A673 (cell line): Measurements from ENCODE around the gene PAK1. TPM values are rescaled to one million over a fixed set of nuclear protein-coding genes. Genes with fewer than 3 reads are reported as not detected.

Experiments used
- BruUV-seq: library from RNA; stranded (reverse); fragments of 400-500 nt; replicated peaks from 2 replicates; lab custom pipeline; 2021; lab: Mats Ljungman, UMichigan
- CTCF ChIA-PET: fragments of 300-600 bp; sonication (Branson Sonifier 250); formaldehyde crosslinking; loops from one replicate; lab custom pipeline; 2022; ENCODE audit warnings: antibody characterized with exemption; lab: Charles Lee
- POLR2A ChIA-PET: fragments of 300-600 bp; sonication (Branson Sonifier 250); formaldehyde crosslinking; loops from one replicate; lab custom pipeline; 2022; ENCODE audit warnings: antibody characterized with exemption; ENCODE audit not compliant: low non-redundant PET; lab: Charles Lee
- DNase-seq: peaks from one replicate; pipeline ENCODE4 v3.0.0-alpha.2; 2015; ENCODE audit warnings: low spot score
- H3K27ac ChIP-seq: fragments of 200-600 bp; sonication (generic); 2 replicates; pipeline ENCODE4 v1.5.1; 2016; ENCODE audit warnings: mixed run types, low read depth, mild to moderate bottlenecking, mixed read lengths, antibody characterized with exemption, low read length; ENCODE audit not compliant: poor library complexity, severe bottlenecking
- H3K27me3 ChIP-seq: fragments of 200-600 bp; sonication (generic); replicated peaks from 2 replicates; pipeline ENCODE4 v1.6.1; 2017; ENCODE audit warnings: mixed run types, low read depth, mild to moderate bottlenecking, mixed read lengths, antibody characterized with exemption, low read length; ENCODE audit not compliant: insufficient read depth, poor library complexity
- H3K36me3 ChIP-seq: fragments of 200-600 bp; sonication (generic); 2 replicates; pipeline ENCODE4 v1.6.1; 2016; ENCODE audit warnings: mixed run types, mild to moderate bottlenecking, mixed read lengths, antibody characterized with exemption, low read length; ENCODE audit not compliant: insufficient read depth, poor library complexity, severe bottlenecking
- H3K4me1 ChIP-seq: fragments of 200-600 bp; sonication (generic); 2 replicates; pipeline ENCODE4 v1.6.1; 2017; ENCODE audit warnings: mixed run types, mild to moderate bottlenecking, mixed read lengths, antibody characterized with exemption, low read length; ENCODE audit not compliant: insufficient read depth, poor library complexity, severe bottlenecking
- H3K4me3 ChIP-seq: fragments of 200-600 bp; sonication (generic); 2 replicates; pipeline ENCODE4 v1.5.1; 2016; ENCODE audit warnings: low read depth, mixed run types, mild to moderate bottlenecking, mixed read lengths, low read length; ENCODE audit not compliant: poor library complexity, severe bottlenecking
- H3K9me3 ChIP-seq: fragments of 200-600 bp; sonication (generic); 2 replicates; pipeline ENCODE4 v1.6.1; 2016; ENCODE audit warnings: mixed run types, low read depth, mild to moderate bottlenecking, mixed read lengths, antibody characterized with exemption, low read length; ENCODE audit not compliant: poor library complexity, severe bottlenecking
- EZH2 ChIP-seq: fragments of 200-600 bp; sonication (generic); IDR thresholded peaks from 2 replicates; pipeline ENCODE4 v1.6.1; 2017; ENCODE audit warnings: borderline replicate concordance, low read depth, mild to moderate bottlenecking, mixed read lengths, antibody characterized with exemption, low read length; ENCODE audit not compliant: poor library complexity, severe bottlenecking
- intact Hi-C: fragments of 100-400 bp; cut with micrococcal nuclease; formaldehyde crosslinking; loops from one replicate; pipeline ENCODE4 v1.10.0; 2022; ENCODE audit not compliant: unreplicated experiment
- total RNA-seq: library from RNA; stranded (reverse); gene quantifications from 2 replicates; pipeline ENCODE4 v1.2.3, GENCODE V29; 2021
- TF ChIP-seq, protein P1 (sequence below): fragments of 300-800, 200-600 bp; sonication (generic); conservative IDR thresholded peaks from 2 replicates; pipeline ENCODE4 v1.5.1; 2017; ENCODE audit warnings: low read depth, mild to moderate bottlenecking, antibody characterized with exemption, low read length, moderate library complexity, mixed read lengths

The PAK1 gene
- total RNA-seq, 1 experiment from 2014 or later = 44.2 TPM

DNA sequence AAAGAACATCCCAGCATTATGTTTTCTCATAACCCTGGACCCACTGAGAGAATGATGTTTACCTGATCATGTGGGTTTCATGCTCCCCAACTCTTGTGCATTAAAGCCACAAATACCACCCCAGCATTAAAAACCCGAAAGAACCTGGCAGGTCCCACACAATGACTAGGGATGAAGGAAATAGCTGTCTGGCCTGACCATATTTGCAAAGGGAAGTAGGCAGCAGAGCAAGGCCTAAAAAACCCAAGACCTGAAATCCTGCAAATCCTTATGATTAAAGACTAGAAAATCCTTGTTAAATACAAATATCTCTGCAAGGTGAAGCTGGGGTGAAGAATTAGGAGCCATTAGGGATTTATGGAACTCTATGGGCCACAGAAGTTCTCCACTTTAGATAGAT, 23.7 kb downstream of the PAK1 start:
- TF ChIP-seq EZH2 = no peak
- TF ChIP-seq, protein P1, sequence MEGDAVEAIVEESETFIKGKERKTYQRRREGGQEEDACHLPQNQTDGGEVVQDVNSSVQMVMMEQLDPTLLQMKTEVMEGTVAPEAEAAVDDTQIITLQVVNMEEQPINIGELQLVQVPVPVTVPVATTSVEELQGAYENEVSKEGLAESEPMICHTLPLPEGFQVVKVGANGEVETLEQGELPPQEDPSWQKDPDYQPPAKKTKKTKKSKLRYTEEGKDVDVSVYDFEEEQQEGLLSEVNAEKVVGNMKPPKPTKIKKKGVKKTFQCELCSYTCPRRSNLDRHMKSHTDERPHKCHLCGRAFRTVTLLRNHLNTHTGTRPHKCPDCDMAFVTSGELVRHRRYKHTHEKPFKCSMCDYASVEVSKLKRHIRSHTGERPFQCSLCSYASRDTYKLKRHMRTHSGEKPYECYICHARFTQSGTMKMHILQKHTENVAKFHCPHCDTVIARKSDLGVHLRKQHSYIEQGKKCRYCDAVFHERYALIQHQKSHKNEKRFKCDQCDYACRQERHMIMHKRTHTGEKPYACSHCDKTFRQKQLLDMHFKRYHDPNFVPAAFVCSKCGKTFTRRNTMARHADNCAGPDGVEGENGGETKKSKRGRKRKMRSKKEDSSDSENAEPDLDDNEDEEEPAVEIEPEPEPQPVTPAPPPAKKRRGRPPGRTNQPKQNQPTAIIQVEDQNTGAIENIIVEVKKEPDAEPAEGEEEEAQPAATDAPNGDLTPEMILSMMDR = no peak

DNA sequence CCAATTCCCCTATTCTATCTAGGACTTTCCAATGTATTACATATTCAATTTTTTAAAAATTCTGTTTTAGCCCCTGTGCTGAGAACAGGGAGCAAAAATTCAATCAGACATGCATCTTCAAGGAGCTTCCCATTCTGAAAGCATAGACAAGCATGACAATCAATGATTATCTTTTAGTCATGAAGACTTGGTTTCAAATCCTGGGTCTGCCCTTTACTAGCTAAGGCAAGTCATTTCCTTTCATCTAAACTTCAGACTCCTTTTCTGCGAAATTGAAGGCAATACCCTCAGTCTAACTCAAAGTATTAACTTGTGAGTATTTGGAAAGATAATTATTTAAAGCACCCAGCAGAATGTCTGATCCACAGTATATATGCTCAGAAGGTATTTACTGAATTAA, 24.1 kb downstream of the PAK1 start:
- ChIA-PET CTCF (no interaction called here), POLR2A (no interaction called here)
- H3K36me3 ChIP-seq = no peaks in the 10 kb centered on the region
- no peaks in the 10 kb centered on the region for H3K27me3 ChIP-seq
- no peak overlapping the region for H3K4me3 ChIP-seq
- H3K9me3 ChIP-seq = no peaks in the 10 kb centered on the region
- DNase-seq = no peak
- BruUV-seq = no TSS peak
- no peaks in the 10 kb centered on the region for H3K4me1 ChIP-seq
- H3K27ac ChIP-seq = no peak overlapping the region
- intact Hi-C loops = no loop called here
- TF ChIP-seq, protein P1 = no peak
- TF ChIP-seq EZH2 = no peak

More for the DNA sequence above, 23.7 kb downstream of the PAK1 start:
- DNase-seq = no peak
- no peak overlapping the region for H3K27ac ChIP-seq
- H3K36me3 ChIP-seq = no peaks in the 10 kb centered on the region
- H3K9me3 ChIP-seq = no peaks in the 10 kb centered on the region
- BruUV-seq = no TSS peak
- no peaks in the 10 kb centered on the region for H3K4me1 ChIP-seq
- POLR2A ChIA-PET = no interaction called here
- no peaks in the 10 kb centered on the region for H3K27me3 ChIP-seq
- CTCF ChIA-PET = no interaction called here
- intact Hi-C loops = no loop called here
- no peak overlapping the region for H3K4me3 ChIP-seq

DNA sequence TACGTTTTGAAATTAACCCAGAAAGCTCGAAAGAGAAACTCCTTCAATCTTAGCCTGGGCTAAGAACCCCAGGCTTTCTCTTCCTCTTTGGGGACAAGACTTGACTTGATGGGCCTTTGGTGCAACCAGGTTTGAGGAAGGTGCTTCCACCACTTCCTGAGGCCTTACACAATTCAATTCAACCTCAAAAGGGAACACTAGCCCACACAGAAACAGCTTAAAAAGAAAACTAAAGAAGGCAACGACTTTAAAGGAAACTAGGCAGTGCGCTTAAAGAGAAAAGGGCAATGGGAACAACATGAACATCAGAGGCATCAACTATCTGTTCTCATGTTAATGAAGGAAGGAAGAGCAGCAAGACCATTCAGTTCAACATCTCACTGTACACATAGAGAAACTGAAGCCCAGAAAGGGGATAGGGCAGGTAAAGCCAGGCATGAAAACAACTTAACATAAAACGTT, 24.8 kb downstream of the PAK1 start:
- H3K36me3 ChIP-seq = no peaks in the 10 kb centered on the region
- intact Hi-C loops = no loop called here
- no peaks in the 10 kb centered on the region for H3K9me3 ChIP-seq
- no peak for DNase-seq
- H3K27me3 ChIP-seq = no peaks in the 10 kb centered on the region
- BruUV-seq = no TSS peak
- ChIA-PET CTCF (no interaction called here), POLR2A (no interaction called here)
- H3K4me3 ChIP-seq = no peak overlapping the region
- H3K27ac ChIP-seq = no peak overlapping the region
- TF ChIP-seq EZH2 = no peak
- TF ChIP-seq, protein P1 = no peak
- H3K4me1 ChIP-seq = no peaks in the 10 kb centered on the region
